Peyer's patch (tissue), 4 donors: Measurements from ENCODE around the gene TTBK2.

Experiments
- CTCF ChIP-seq, 6 experiments: fragments of 450-650 bp in 4 of 6; fragments of 200-600 bp in 2 of 6; sonication (generic) in 1 of 6; IDR thresholded peaks; one replicate each; pipeline ENCODE4 v1.5.1; 2017 to 2019; ENCODE audit warnings: antibody characterized with exemption in 6 of 6, mild to moderate bottlenecking in 3 of 6, moderate library complexity in 1 of 6
- POLR2A ChIP-seq, 2 donors: fragments of 450-650 bp; IDR thresholded peaks; one replicate each; pipeline ENCODE4 v1.5.1; 2017; ENCODE audit warnings: antibody characterized with exemption in 2 of 2, mild to moderate bottlenecking in 2 of 2, moderate library complexity in 2 of 2

GRCh38 chr15:42759093-42759492, 161.5 kb downstream of the TTBK2 start:
- no peak for TF ChIP-seq CTCF (IDR thresholded peaks at IDR 0.05)
- TF ChIP-seq POLR2A (IDR thresholded peaks at IDR 0.05): no peak
